SK-N-SH treated with all-trans-retinoic acid at 6 μM for 48 hours (cell line): ENCODE data around the gene SYN1.

ENCODE experiments used
- ATAC-seq: fragments of 200-7000 bp; cut with Tn5 transposase; 3 replicates; pipeline ENCODE4 v1.9.1; 2020; ENCODE audit warnings: mild to moderate bottlenecking, moderate library complexity
- ARNTL ChIP-seq: fragments of 450-650 bp; formaldehyde crosslinking; IDR thresholded peaks from 2 replicates; pipeline ENCODE4 v1.5.0; 2020; ENCODE audit warnings: low read depth, mild to moderate bottlenecking, moderate library complexity, borderline replicate concordance
- BACH2 ChIP-seq: fragments of 250-450 bp; sonication (Bioruptor Pico); IDR thresholded peaks from 2 replicates; pipeline ENCODE4 v1.9.0; 2021; ENCODE audit warnings: mild to moderate bottlenecking, borderline replicate concordance
- CSDC2 ChIP-seq: fragments of 250-450 bp; sonication (Bioruptor Pico); IDR thresholded peaks from 2 replicates; pipeline ENCODE4 v1.5.0; 2020; ENCODE audit warnings: mild to moderate bottlenecking, moderate library complexity
- CSRNP3 ChIP-seq: fragments of 250-450 bp; sonication (Bioruptor Pico); IDR thresholded peaks from 2 replicates; pipeline ENCODE4 v1.5.1; 2021; ENCODE audit warnings: mild to moderate bottlenecking, moderate library complexity
- ESRRG ChIP-seq: fragments of 250-450 bp; sonication (Bioruptor Pico); IDR thresholded peaks from 2 replicates; pipeline ENCODE4 v1.6.1; 2021; ENCODE audit warnings: mild to moderate bottlenecking
- GLIS3 ChIP-seq: fragments of 250-450 bp; sonication (Bioruptor Pico); IDR thresholded peaks from 2 replicates; pipeline ENCODE4 v1.5.0; 2020; ENCODE audit warnings: mild to moderate bottlenecking, moderate library complexity
- ISL1 ChIP-seq: fragments of 250-450 bp; sonication (Bioruptor Pico); IDR thresholded peaks from 2 replicates; pipeline ENCODE4 v2.1.2; 2022; ENCODE audit warnings: mild to moderate bottlenecking, moderate library complexity
- OSR1 ChIP-seq: fragments of 250-450 bp; sonication (Bioruptor Pico); IDR thresholded peaks from 2 replicates; pipeline ENCODE4 v1.8.0; 2022; ENCODE audit warnings: moderate library complexity, mild to moderate bottlenecking, inconsistent platforms
- POU6F1 ChIP-seq: fragments of 250-450 bp; sonication (Bioruptor Pico); IDR thresholded peaks from 2 replicates; pipeline ENCODE4 v1.8.0; 2021; ENCODE audit warnings: low read depth, mild to moderate bottlenecking, moderate library complexity, borderline replicate concordance
- PPARA ChIP-seq: fragments of 250-450 bp; sonication (Bioruptor Pico); IDR thresholded peaks from 2 replicates; pipeline ENCODE4 v1.5.0; 2020; ENCODE audit warnings: mild to moderate bottlenecking, borderline replicate concordance
- SNAI2 ChIP-seq: fragments of 250-450 bp; sonication (Bioruptor Pico); IDR thresholded peaks from 2 replicates; pipeline ENCODE4 v1.5.0; 2020; ENCODE audit warnings: mild to moderate bottlenecking, moderate library complexity
- TCF4 ChIP-seq: fragments of 250-450 bp; sonication (Bioruptor Pico); IDR thresholded peaks from 2 replicates; pipeline ENCODE4 v1.8.0; 2021; ENCODE audit warnings: mild to moderate bottlenecking, moderate library complexity, borderline replicate concordance
- TOX ChIP-seq: fragments of 250-450 bp; sonication (Bioruptor Pico); IDR thresholded peaks from 2 replicates; pipeline ENCODE4 v1.8.0; 2021; ENCODE audit warnings: mild to moderate bottlenecking, moderate library complexity, borderline replicate concordance
- ZC3H10 ChIP-seq: fragments of 250-450 bp; sonication (Bioruptor Pico); IDR thresholded peaks from 2 replicates; pipeline ENCODE4 v1.5.1; 2021; ENCODE audit warnings: mild to moderate bottlenecking, moderate library complexity
- ZFP3 ChIP-seq: fragments of 250-450 bp; sonication (Bioruptor Pico); IDR thresholded peaks from 2 replicates; pipeline ENCODE4 v1.5.0; 2020; ENCODE audit warnings: mild to moderate bottlenecking, moderate library complexity
- ZFP30 ChIP-seq: fragments of 450-650 bp; formaldehyde crosslinking; IDR thresholded peaks from 2 replicates; pipeline ENCODE4 v1.5.0; 2022; ENCODE audit warnings: mild to moderate bottlenecking, moderate library complexity
- ZNF565 ChIP-seq: fragments of 450-650 bp; formaldehyde crosslinking; conservative IDR thresholded peaks from 2 replicates; pipeline ENCODE4 v1.5.0; 2020; ENCODE audit warnings: low read depth, mild to moderate bottlenecking, moderate library complexity
- ZNF70 ChIP-seq: fragments of 450-650 bp; formaldehyde crosslinking; IDR thresholded peaks from 2 replicates; pipeline ENCODE4 v1.5.0; 2020; ENCODE audit warnings: mild to moderate bottlenecking, moderate library complexity
- ZNF8 ChIP-seq: fragments of 450-650 bp; formaldehyde crosslinking; IDR thresholded peaks from 2 replicates; pipeline ENCODE4 v1.5.0; 2020; ENCODE audit warnings: mild to moderate bottlenecking, moderate library complexity
- TF ChIP-seq, protein P1 (sequence below): fragments of 250-450 bp; sonication (Bioruptor Pico); IDR thresholded peaks from 2 replicates; pipeline ENCODE4 v1.5.0; 2020; ENCODE audit warnings: mild to moderate bottlenecking, moderate library complexity
- TF ChIP-seq, protein P2 (sequence below): fragments of 250-450 bp; sonication (Bioruptor Pico); IDR thresholded peaks from 2 replicates; pipeline ENCODE4 v1.8.0; 2020; ENCODE audit warnings: mild to moderate bottlenecking, moderate library complexity, borderline replicate concordance

The SYN1 gene

GRCh38 chrX:47625365-47625764 lies 5.7 kb upstream of the SYN1 start:
- TF ChIP-seq CSDC2 (no peak), ZC3H10 (no peak), CSRNP3 (no peak), BACH2 (no peak), ZNF70 (CRISPR knock-in tag) (no peak)
- TF ChIP-seq, protein P1, sequence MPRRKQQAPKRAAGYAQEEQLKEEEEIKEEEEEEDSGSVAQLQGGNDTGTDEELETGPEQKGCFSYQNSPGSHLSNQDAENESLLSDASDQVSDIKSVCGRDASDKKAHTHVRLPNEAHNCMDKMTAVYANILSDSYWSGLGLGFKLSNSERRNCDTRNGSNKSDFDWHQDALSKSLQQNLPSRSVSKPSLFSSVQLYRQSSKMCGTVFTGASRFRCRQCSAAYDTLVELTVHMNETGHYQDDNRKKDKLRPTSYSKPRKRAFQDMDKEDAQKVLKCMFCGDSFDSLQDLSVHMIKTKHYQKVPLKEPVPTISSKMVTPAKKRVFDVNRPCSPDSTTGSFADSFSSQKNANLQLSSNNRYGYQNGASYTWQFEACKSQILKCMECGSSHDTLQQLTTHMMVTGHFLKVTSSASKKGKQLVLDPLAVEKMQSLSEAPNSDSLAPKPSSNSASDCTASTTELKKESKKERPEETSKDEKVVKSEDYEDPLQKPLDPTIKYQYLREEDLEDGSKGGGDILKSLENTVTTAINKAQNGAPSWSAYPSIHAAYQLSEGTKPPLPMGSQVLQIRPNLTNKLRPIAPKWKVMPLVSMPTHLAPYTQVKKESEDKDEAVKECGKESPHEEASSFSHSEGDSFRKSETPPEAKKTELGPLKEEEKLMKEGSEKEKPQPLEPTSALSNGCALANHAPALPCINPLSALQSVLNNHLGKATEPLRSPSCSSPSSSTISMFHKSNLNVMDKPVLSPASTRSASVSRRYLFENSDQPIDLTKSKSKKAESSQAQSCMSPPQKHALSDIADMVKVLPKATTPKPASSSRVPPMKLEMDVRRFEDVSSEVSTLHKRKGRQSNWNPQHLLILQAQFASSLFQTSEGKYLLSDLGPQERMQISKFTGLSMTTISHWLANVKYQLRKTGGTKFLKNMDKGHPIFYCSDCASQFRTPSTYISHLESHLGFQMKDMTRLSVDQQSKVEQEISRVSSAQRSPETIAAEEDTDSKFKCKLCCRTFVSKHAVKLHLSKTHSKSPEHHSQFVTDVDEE (CRISPR knock-in tag): no peak
- ATAC-seq: no peak

DNA sequence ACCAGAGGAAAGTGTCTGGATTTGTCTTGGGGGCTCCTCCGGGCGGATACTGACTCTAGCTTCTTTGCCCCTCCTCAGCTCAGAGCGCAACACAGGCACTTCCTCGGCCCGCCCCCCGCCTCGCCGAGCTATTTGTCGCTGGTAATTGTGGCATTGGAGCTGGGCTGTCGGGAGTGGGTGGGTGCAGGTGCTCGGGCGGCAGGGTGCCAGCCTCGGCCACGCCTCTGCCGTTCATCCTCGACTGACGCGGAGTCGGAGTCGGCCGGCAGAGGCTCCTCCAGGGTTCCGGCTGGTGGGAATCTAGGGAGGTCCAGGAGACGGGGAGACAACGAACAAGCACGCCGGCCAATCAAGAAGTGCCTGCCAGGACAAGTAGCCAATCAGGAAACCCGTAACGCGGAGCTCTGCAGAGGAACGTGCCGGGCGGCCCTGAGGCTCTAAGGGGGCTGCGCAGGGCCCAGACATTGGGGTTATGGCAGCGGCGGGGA lies 3.9 kb upstream of the SYN1 start:
- no peak for TF ChIP-seq ISL1 (CRISPR knock-in tag)
- no peak for TF ChIP-seq SNAI2 (CRISPR knock-in tag)
- no peak for TF ChIP-seq CSDC2
- TF ChIP-seq, protein P2, sequence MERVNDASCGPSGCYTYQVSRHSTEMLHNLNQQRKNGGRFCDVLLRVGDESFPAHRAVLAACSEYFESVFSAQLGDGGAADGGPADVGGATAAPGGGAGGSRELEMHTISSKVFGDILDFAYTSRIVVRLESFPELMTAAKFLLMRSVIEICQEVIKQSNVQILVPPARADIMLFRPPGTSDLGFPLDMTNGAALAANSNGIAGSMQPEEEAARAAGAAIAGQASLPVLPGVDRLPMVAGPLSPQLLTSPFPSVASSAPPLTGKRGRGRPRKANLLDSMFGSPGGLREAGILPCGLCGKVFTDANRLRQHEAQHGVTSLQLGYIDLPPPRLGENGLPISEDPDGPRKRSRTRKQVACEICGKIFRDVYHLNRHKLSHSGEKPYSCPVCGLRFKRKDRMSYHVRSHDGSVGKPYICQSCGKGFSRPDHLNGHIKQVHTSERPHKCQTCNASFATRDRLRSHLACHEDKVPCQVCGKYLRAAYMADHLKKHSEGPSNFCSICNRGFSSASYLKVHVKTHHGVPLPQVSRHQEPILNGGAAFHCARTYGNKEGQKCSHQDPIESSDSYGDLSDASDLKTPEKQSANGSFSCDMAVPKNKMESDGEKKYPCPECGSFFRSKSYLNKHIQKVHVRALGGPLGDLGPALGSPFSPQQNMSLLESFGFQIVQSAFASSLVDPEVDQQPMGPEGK (CRISPR knock-in tag): no peak
- no peak for TF ChIP-seq TCF4 (CRISPR knock-in tag)
- TF ChIP-seq PPARA (CRISPR knock-in tag): no peak
- no peak for TF ChIP-seq ZFP3 (CRISPR knock-in tag)
- TF ChIP-seq, protein P1 (CRISPR knock-in tag): no peak
- no peak for TF ChIP-seq ZNF8 (CRISPR knock-in tag)
- no peak for TF ChIP-seq OSR1 (CRISPR knock-in tag)
- TF ChIP-seq ZNF565 (CRISPR knock-in tag): no peak
- TF ChIP-seq ZFP30: no peak
- TF ChIP-seq TOX (CRISPR knock-in tag): no peak
- no peak for TF ChIP-seq ESRRG (CRISPR knock-in tag)
- TF ChIP-seq ARNTL: no peak
- ATAC-seq: peak; percentile 93

GRCh38 chrX:47621851-47622250 lies 2.2 kb upstream of the SYN1 start:
- TF ChIP-seq CSDC2: no peak
- TF ChIP-seq ZNF565 (CRISPR knock-in tag): no peak
- TF ChIP-seq TCF4 (CRISPR knock-in tag): no peak
- TF ChIP-seq SNAI2 (CRISPR knock-in tag): no peak
- no peak for TF ChIP-seq OSR1 (CRISPR knock-in tag)
- TF ChIP-seq CSRNP3: no peak
- no peak for TF ChIP-seq ZFP30
- TF ChIP-seq ZC3H10: no peak
- TF ChIP-seq, protein P1 (CRISPR knock-in tag): no peak
- no peak for TF ChIP-seq ZNF70 (CRISPR knock-in tag)
- TF ChIP-seq TOX (CRISPR knock-in tag): no peak
- TF ChIP-seq ZFP3 (CRISPR knock-in tag): no peak
- TF ChIP-seq GLIS3 (CRISPR knock-in tag): no peak
- TF ChIP-seq POU6F1 (CRISPR knock-in tag): no peak
- ATAC-seq: no peak
